ENCODE data around the gene PCP4.

PCP4 gene

DNA sequence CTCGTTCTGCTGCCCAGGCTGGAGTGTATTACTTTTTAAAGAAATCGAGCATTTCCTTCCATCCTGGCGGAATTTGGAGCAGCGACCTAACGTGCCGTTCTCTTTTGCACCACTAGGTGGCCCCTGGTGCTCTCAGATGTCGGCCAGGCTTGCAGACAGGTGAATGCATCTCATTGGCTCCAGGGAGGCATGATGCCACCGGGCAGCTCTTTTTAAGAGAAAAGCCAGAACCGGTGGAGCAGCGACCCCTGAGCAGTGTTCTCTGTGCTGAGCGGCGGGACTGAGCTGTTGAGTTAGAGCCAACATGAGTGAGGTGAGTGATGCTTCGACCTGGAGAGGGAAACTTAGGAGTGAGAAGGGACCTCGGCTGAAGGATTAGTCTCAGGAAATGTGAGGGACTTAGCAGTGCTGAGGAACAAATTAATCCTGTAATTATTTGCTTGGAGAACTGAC, at the start of gene PCP4:
Gene PCP4 (plus strand): TSS at position 241 of the 453 bp plus-strand sequence. CDS start 64 bp downstream, at position 305.
- DNase-seq (ENCODE audit: low read depth), result no peak

DNA sequence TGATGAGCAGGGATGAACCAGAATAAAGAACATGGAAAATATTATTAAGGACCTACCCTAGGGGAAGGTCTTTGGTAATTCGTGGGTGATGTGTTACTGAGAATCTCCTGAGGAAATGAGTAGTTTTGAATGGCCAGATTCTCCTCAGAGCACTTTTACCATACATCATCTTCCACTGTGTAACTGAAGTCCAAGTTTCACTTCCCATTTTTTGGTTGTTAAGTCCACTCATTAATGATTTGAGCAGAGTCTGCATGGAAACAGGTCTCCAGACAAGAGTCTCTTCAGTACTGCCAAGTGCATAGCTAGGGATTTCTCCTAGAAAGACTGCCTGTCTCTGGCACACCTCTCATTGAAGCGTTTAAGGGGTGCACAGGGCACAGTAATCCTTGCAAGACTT, 48.7 kb upstream of the PCP4 start:
- no peak for DNase-seq (ENCODE audit: low read depth)

DNA sequence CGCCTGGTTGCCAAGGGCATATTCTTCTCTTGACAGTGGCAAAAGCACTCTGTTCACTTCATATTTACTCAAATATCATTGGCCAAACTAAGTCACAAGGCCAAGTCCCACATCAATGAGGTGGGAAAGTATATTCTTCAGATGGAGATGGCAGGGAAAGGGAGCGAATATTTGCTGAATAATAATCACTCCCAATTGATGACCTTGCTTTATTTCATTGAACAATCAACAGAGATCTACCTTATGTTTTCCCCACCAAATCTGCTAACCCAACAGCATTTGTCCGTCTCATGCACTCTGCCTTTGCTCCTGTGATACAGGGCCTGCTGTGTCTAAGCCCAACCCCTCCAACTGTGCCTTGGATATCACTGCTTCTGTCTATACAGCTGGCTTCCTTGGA, 45.2 kb upstream of the PCP4 start:
- DNase-seq (ENCODE audit: low read depth), result no peak

DNA sequence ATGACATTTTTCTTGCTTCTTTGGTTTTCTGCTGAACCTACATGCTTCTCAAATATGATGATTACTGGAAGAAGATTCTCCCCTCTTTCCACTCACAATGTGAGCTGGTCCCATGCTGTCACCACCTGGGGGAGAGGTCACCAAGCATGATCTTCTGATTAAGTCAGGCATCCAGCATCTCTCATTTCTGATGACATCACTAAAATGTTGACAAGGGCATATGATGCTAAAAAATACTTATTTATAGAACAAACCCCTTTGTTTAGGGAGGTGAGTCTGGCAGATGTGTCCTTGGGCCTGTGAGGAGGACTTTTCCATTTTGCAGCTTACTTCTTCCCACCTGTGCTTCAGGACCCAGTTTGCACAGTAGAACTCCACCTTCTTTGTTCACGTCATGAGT, 42.0 kb upstream of the PCP4 start:
- DNase-seq (ENCODE audit: low read depth), result no peak

DNA sequence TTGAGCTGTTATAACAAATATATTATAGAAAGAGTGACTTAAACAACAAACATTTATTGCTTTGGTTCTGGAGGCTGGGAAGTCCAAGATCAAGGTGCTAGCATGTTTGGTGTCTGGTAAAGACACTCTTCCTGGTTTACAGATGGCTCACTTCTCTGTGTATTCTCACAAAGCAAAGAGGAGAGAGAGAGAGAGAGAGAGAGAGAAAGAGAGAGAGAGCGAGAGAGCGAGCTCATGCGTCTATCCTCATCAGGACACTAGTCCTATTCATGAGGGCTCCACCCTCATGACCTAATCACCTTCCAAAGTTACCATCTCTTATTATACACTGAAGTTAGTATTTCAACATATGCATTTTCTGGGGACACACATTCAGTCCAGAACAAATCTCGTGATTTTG, 32.7 kb upstream of the PCP4 start:
- no peak for DNase-seq (ENCODE audit: low read depth)

DNA sequence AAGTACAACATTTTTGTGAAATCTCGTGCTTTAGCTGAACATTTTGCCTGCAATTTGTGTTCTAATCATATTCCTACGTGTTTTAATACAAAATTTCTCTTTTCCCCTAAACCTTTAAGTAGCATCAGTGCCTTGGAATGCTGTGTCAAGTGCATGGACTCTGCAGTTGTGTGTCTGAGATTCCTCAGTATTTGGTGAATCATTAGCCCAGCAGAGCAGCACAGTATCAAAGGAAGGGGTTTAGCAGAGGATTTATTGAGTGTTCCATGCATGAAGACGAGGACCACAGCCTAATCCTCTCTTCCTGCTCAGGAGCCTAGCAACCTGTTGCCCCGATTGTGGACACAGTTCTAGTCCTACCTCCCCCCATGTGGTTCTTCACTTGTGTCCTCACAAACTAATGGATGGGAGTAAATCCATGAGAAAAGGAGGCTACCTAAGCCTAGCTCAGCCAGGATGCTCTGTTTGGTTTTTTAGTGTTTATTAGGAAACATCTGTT, 29.3 kb upstream of the PCP4 start:
- no peak for DNase-seq (ENCODE audit: low read depth)

DNA sequence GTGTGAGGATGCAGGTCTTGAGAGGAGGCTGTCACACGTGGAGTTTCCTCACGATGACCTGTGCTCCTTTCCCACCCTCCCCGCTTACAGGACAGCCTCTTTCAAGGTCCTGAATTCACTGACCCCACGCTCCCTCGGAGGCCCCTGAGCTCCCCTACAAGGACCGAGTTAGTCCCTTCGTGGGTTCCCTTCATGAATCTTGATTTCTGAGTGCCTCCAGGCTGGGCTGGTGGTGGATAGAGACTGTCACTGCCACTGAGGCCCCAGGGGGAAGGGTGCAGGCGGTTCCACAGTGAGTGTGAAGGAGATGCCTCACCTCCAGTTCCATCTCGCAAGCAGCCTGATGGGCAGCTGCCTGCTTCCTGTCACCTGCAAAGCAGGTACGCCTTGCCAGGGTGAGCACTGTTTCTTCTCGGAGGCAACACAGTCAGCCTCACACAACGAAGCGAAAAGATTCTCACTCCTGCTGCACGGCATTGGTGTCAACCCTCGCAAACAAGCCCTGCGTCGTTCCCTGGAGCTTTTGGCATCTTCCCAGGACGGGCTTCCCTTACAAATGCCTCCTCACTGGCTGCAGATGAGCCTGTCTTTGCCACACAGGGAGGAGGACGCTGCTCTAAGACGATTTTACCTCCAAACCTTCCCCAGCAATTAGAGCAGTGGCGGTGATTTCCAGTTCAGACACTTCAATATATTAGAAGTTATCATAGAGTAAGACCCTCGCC, 26.7 kb upstream of the PCP4 start:
- no peak for DNase-seq (ENCODE audit: low read depth)

DNA sequence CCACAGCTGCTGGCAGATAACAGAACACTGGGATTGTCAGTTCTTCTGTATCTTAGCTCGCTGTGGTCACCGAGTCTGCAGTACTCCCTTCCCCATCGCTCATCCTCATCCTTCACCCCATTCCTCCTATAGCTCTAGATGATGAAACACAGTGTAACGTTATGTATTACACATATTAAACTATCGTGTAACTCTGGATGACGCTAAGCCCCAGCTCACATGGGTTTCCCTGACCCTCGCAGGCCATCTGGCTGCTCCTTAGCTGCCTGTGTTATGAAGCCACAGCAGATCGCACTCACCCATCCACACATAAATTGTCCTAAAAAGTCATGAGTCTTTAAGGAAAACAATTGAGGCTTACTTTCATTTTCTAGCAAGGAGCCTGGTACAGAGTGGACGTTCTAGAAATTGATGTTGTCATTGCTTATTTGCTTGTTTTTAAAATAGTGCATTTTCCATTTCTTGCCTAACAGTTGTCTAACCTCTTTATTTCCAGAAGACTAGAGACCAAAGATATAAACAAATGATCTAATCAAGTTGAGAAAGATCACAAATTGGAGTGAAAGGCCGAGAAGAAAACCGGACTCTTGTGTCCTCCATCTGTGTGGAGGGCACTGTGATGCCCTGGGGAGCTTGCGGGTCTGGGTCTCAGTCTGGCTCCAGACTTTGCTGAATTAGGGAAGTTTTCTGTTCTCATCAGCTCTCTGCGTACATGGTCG, 24.3 kb upstream of the PCP4 start:
- no peak for DNase-seq (ENCODE audit: low read depth)

DNA sequence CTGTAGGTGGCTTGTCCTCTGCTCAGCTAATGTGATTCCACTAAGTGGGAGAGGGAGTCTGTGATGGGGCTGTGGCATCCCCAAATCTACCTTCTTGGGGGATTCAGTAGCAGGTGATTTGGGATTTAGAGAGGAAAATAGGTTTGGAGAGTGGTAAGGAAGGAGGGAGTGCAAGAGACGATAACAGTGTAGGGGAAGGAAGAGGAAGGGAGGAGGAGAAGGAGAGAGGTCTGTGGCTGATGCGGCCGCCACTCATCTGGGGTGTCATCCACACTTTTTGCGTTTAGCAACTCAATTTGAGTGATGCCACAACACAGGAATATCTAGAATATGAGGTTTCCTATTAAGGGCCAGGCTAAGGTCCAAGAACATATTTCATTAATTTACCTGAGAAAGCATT, 23.8 kb upstream of the PCP4 start:
- DNase-seq (ENCODE audit: low read depth), result no peak

DNA sequence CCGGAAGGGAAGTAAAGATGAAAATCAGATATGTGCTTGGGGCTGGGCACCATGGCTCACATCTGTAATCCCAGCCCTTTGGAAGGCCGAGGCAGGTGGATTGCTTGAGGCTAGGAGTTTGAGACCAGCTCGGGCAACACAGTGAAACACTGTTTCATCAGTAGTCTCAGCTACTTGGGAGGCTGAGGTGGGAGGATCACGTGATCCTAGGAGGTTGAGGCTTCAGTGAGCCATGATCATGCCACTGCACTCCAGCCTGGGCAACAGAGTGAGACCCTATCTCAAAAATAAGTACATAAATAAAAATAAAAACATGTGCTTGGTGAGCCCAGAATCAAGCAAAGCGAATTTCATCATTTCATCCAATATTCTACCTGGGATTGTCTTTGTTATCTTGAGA, 23.3 kb upstream of the PCP4 start:
- no peak for DNase-seq (ENCODE audit: low read depth)

DNA sequence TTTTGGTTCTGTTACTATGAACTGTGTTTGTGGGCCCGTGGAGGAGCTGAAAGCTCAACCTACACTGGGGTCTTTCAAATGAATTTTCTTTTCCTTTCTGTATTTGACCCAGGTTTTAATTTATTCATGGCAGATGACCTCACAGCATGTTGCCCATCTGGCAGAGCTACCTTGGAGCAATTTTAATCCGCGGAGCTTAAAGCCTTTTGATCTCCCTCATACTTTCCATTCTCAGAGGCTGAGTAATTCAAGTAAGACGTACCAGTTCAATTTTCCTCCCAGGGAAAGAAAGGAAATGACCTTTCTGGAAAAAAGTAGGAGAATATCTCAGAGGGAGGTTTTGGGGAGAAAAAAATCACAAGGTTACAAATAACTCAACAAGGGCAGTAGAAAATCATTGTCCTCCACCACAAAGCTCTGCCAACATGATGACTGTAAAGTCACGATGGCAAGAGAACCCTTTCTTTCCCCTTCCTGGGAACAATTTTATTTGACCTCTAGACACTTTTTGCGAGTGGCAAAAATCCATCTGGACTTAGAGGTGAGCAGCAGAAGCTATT, 21.6 kb upstream of the PCP4 start:
- DNase-seq (ENCODE audit: low read depth), result no peak

DNA sequence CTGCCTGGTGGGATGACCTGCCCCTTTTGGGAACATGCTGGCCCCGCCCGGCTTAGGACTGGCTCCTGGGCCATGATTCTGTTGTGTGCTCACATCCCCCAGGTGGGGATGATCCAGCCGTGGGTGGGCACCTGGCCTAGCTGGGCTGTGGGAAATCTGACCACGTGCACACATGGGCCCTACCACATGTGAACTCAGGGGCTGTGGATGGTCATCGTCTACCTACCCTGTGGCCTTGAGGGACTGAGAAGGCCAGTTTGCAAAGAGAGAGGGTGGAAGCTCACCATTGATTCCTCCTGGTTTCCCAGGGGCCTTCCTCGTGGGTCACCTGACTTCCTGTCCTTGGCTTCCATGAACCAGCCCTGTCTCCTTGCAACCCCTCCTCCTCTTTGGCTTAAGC, 19.4 kb upstream of the PCP4 start:
- no peak for DNase-seq (ENCODE audit: low read depth)

DNA sequence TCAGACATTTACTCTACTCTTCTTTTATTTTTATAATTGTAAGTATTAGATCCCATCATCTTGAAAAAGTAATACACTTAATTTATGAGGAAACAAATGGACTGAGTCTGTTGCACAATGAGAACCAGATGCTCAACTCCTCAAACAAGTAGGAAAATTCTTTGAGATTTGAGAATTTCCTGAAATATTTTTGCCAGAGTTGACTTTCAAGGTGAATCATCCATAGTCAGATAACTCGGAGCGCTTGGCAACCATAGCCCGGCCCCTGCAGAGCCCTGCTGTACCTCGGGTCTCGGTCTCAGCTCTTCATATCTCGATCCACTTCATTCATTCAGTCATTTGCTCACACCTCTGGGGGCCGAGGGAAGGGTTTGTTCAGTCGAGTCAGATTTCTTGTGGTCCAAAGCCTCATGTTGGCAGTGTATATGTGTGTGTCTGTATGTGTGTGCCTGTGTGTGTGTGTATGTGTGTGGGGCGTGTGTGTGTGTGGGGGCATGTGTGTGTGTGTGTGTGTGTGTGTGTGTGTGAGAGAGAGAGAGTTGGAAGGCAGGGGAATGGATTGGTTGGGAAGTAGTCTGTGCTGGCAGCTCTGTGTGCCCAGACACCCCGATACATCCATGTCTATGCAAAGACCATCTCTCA, 18.1 kb upstream of the PCP4 start:
- no peak for DNase-seq (ENCODE audit: low read depth)

DNA sequence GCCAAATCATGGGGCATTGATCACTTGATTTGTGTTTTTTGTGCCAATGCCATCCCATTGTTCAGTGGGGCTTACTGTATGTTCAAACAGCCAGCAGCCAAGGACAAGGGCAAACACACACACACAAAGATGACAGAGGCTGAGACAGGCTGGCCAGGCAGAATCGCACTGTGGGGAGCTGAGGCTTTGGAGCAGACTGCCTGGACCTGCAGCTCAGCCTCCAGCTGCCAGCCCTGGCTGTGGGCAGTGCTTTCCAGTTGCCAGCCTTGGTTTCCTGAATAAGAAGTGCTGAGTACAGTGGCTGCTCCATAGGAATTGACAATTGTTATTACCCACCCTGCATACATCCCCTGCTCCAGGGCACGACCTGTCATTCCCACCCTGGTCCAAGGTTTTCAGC, 16.9 kb upstream of the PCP4 start:
- no peak for DNase-seq (ENCODE audit: low read depth)

DNA sequence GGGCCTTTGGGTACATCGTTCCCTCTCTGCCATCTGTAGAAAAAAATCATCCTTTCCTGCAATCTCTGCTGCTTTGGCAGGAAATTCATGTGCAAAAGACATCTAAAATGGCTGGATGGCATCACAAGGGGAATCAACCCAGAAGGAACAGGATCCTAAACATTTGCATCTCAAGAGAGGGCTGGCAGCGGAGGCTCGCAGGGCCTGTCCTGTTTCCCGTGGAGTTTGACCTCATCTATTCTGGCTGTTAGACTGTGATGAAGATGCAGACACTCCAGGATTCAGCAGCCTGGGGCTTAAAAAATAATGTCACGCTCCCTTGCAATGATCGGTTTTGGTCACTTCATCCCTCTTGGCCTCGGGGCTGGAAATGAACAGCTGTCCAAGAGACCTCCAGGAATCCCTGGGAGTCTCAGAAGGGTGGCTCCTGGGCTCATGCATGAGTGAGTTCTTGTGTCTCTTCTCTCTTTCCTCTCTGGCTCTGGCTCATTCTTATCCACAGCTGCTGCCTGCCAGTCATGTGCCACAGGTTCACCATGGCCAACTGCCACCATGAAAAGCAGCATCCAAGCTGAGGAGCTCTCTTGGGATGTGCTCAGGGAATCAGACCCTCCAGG, 16.1 kb upstream of the PCP4 start:
- DNase-seq (ENCODE audit: low read depth), result no peak

DNA sequence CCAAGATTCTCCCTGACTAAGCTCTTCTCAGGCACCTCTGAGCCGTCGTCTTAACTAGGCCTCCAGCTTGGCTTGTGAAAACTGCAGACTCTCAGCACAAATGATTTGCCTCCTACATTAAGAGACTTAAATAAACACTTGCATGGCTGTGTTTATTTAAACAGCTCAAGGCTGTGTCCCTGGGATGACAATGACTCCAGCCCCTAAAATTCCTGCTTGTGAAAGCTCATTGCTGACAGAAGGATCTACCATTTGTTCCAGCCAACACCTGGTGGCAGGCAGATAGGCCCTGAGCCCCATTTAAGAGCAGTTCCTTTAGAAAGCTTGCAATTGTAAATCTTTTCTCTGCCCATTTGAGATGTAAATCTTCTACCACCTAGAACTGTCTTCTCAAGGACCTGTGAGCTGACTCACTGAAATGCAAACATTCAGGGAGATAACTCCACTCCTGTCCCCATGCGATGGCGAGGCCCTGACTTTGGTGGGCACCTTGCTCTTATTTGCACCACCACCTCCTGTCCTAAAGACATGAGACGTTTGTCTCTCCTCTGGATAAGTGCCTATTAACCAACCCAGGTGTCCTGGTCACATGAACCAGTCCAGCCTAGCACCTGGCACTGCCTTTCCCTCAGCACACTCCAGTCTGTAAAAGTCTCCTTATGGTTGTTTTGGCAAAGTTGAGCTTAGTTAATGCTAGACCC, 15.1 kb upstream of the PCP4 start:
- DNase-seq (ENCODE audit: low read depth), result no peak

DNA sequence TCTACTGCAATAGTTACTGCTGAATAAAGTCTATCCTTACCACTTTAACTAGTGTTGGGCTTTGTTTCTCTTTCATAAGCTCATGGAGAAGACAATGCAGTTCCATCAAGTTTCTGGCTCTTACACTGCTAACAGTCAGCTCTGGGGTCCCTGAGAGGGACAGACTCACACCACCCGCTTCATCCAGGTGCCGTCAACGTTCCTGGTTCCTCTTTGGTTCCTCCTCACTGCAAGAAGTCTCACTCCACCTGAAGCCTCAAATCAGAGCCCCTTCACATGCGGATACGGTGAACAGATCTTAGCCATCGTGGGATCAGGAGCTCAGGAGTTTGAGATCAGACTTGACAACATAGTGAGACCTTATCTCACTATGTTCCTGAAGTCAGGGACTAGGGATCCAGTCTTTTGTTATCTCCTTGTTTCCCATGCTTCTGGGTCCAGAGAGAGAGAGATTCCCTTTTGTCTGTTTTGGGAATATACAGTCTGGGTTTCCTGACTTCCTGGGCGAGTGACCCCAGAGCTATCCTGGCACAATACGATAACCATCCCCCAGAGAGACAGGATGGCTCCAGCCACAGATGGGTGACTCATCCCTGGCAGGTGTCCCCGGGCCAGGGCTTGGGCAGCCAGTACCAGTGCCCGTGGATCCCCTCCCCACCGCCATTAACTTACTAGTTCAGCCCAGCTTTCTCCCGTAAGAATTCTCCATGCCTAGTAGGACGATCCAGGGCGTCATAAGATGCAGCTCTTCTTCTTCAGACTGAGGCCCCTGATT, 14.3 kb upstream of the PCP4 start:
- DNase-seq (ENCODE audit: low read depth), result no peak

DNA sequence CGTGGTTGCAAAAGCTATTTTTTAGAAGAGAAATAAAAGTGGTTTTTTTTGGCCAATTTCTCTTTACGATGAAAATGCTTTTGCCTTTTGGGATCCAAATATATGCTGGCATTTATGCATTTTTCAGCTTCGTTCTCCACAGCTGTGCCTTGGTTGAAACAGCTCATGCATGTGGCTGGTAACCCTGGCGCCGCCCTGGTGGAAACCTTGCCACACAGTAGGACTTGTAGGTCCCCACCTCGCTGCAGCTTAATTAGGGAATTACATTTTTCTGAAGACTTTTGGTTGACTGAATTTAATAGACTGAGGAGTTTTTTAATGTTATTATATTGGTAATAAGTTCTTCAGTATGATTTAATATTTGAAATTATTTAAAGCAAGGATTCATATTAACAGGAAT, 12.7 kb upstream of the PCP4 start:
- no peak for DNase-seq (ENCODE audit: low read depth)

DNA sequence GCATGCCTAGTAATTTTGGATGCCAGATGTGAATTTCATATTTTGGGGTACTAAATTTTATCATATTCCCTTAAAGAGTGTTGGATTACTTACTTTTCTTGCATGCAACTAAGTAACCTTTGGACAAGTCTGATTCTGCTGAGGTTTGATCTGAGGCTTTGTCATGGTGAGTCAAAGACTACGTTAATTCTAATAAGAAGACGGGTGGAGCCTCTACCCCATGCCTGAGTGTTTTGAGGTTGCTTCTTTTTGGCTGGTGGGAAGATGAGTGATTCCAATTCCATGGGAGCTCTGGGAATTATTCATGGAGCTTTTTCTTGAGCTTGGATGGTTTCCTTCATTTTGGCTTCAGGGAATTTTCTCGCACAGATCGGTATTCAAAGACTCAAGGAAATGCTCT, 11.6 kb upstream of the PCP4 start:
- DNase-seq (ENCODE audit: low read depth), result no peak

DNA sequence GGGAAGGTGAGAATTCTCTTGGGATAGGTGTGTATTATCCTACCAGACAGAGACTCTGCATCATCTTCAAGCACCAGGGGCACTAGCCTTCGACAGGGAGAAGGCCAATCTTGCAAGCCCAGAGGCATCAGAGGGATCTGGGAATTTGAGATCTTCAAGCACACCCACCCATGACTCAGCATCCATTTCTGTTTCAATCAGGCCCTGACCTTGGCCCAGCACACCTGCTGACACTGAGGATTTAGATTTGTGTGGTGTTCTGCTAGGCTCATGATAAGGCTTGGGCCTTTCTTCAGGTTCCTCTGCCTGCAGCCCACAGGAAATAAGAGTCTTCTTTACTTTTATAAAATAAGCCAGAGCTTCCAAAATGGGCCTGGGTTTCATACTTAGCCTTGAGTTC, 6.6 kb upstream of the PCP4 start:
- DNase-seq (ENCODE audit: low read depth), result no peak

DNA sequence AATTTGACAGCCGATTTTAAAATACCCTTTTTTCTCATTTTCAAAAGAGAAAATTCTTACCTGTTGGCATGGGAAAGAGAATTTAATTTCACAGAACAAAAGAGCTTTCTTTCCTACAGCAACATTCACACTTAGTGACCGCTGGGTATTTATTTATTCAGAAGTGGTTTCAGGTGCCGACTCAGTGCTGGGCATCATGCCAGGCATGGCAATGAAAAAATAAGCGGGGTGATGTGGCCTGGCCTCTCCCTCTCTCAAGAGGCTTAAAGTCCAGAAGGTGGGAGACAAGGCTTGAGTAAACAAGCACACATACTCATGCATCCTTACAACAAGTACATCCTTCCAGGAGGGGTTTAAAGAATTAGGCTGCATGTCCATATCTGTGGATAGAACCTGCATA, 4.1 kb upstream of the PCP4 start:
- no peak for DNase-seq (ENCODE audit: low read depth)
